Activated CD4-positive, alpha-beta memory T cell treated with anti-CD3 and anti-CD28 coated beads, Interleukin-2, amount 10 ng/mL, durations not matched to agents 7 days and 5 days (primary cell): ENCODE data around the gene PBLD. TPM values are rescaled to one million over a fixed set of nuclear protein-coding genes. Genes with fewer than 3 reads are reported as not detected.
"Not testable (repeated sequence)": the region's sequence is repeated elsewhere in the genome, so short reads cannot be mapped to it uniquely, and the experiment has no call there.

ENCODE experiments used
- CTCF ChIA-PET: fragments of 350-600 bp; sonication (Branson Sonifier 250); formaldehyde crosslinking; loops from one replicate; lab custom pipeline; 2021; ENCODE audit warnings: antibody characterized with exemption, inconsistent platforms; lab: Charles Lee
- POLR2A ChIA-PET: fragments of 350-600 bp; sonication (Branson Sonifier 250); formaldehyde crosslinking; loops from one replicate; lab custom pipeline; 2021; ENCODE audit warnings: antibody characterized with exemption; lab: Charles Lee
- DNase-seq: peaks from one replicate; pipeline ENCODE4 v3.0.0-alpha.2; 2020
- H3K27ac Mint-ChIP-seq: one replicate; pipeline ENCODE4 v1.8.0; 2021; ENCODE audit warnings: mild to moderate bottlenecking, mixed read lengths
- H3K27me3 Mint-ChIP-seq: one replicate; pipeline ENCODE4 v1.8.0; 2021; ENCODE audit warnings: mixed read lengths
- H3K36me3 Mint-ChIP-seq: one replicate; pipeline ENCODE4 v1.8.0; 2021; ENCODE audit warnings: low read depth, mixed read lengths
- H3K4me1 Mint-ChIP-seq: one replicate; pipeline ENCODE4 v1.8.0; 2021; ENCODE audit warnings: mixed read lengths
- H3K4me3 Mint-ChIP-seq: one replicate; pipeline ENCODE4 v1.8.0; 2021; ENCODE audit warnings: mild to moderate bottlenecking, mixed read lengths
- H3K9me3 Mint-ChIP-seq: one replicate; pipeline ENCODE4 v1.8.0; 2021; ENCODE audit warnings: mixed read lengths
- total RNA-seq, 2 experiments: library from RNA; stranded (reverse); gene quantifications; one replicate each; pipeline ENCODE4 v1.2.3, GENCODE V29; 2021

Gene PBLD
- total RNA-seq, 2 experiments from 2014 or later: 1.4 to 2.1 TPM

GRCh38 chr10:68327889-68328786, 4.6 kb downstream of the PBLD start:
- POLR2A ChIA-PET: no interaction called here
- Mint-ChIP-seq H3K36me3 (peaks cover 13% of the 10 kb centered on the region), H3K4me1 (peaks cover 24% of the 10 kb centered on the region), H3K4me3 (no peak overlapping the region), H3K9me3 (no peaks in the 10 kb centered on the region), H3K27me3 (no peaks in the 10 kb centered on the region), H3K27ac (no peak overlapping the region)
- CTCF ChIA-PET: interaction anchor here (0.7 kb wide), 1 partner anchor 80 kb away, joined by 3 read pairs; no protein-coding TSS in a partner anchor
- DNase-seq: no peak

- H3K36me3 Mint-ChIP-seq, H3K4me1 Mint-ChIP-seq, H3K9me3 Mint-ChIP-seq, DNase-seq, H3K27me3 Mint-ChIP-seq, H3K4me3 Mint-ChIP-seq, H3K27ac Mint-ChIP-seq, POLR2A ChIA-PET: not testable (repeated sequence)
- CTCF ChIA-PET: interaction anchor here (0.9 kb wide), 1 partner anchor 112 kb away, joined by 3 read pairs; no protein-coding TSS in a partner anchor
Observed at GRCh38 chr10:68324396-68324795, 8.3 kb downstream of the PBLD start.

GRCh38 chr10:68318331-68319059, 14.2 kb downstream of the PBLD start:
- CTCF ChIA-PET: interaction anchor here (1.2 to 1.8 kb wide), 3 partner anchors 12 to 106 kb away, joined by 3 to 5 read pairs (median 4); no protein-coding TSS in a partner anchor
- Mint-ChIP-seq H3K36me3 (peaks cover 10% of the 10 kb centered on the region), H3K27ac (no peak overlapping the region), H3K9me3 (peaks cover 16% of the 10 kb centered on the region), H3K4me3 (no peak overlapping the region), H3K4me1 (peaks cover 6% of the 10 kb centered on the region), H3K27me3 (no peaks in the 10 kb centered on the region)
- POLR2A ChIA-PET: no interaction called here
- DNase-seq: no peak

DNA sequence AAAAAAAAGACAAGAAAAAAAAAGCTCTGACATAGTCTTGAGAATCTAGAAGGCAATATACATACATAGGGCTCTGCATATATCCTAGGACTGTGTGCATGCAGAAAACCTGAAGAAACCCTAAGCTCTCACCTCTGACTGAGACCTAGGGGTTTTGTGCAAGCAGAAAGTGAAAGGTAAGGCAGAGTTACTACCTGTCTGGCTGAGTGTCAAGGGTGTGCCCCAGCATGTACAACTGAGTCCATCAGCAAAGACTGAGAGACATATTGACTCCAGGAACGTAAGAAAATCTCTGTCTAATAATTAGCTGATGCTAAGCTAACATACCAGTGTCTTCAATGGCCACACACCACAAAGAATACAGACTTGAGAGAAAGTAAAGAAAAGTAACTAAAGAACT, 17.1 kb downstream of the PBLD start:
- ChIA-PET CTCF (interaction anchor here (3.0 kb wide), 1 partner anchor 13 kb away, joined by 20 read pairs; no protein-coding TSS in a partner anchor), POLR2A (interaction anchor here (4.6 kb wide), 1 partner anchor 17 kb away, joined by 21 read pairs; the partner anchor contains the start of genes HNRNPH3 and PBLD)
- Mint-ChIP-seq H3K27me3 (no peaks in the 10 kb centered on the region), H3K27ac (no peak overlapping the region), H3K4me1 (peaks cover 6% of the 10 kb centered on the region), H3K4me3 (no peak overlapping the region), H3K36me3 (peaks cover 10% of the 10 kb centered on the region), H3K9me3 (peaks cover 16% of the 10 kb centered on the region)
- DNase-seq: no peak

- POLR2A ChIA-PET: interaction anchor here (4.6 kb wide), 1 partner anchor 18 kb away, joined by 21 read pairs; the partner anchor contains the start of genes HNRNPH3 and PBLD
- H3K4me1 Mint-ChIP-seq, H3K27ac Mint-ChIP-seq, H3K4me3 Mint-ChIP-seq, H3K27me3 Mint-ChIP-seq, DNase-seq: not testable (repeated sequence)
- CTCF ChIA-PET: interaction anchor here (3.0 kb wide), 1 partner anchor 13 kb away, joined by 20 read pairs; no protein-coding TSS in a partner anchor
- H3K9me3 Mint-ChIP-seq: peaks cover 16% of the 10 kb centered on the region
- peaks cover 10% of the 10 kb centered on the region for H3K36me3 Mint-ChIP-seq
Observed at GRCh38 chr10:68314930-68315329, 17.8 kb downstream of the PBLD start.

GRCh38 chr10:68310531-68310930, 22.2 kb downstream of the PBLD start:
- ChIA-PET CTCF (no interaction called here), POLR2A (no interaction called here)
- H3K36me3 Mint-ChIP-seq: no peaks in the 10 kb centered on the region
- DNase-seq: no peak
- no peak overlapping the region for H3K27ac Mint-ChIP-seq
- H3K9me3 Mint-ChIP-seq: no peaks in the 10 kb centered on the region
- H3K27me3 Mint-ChIP-seq: no peaks in the 10 kb centered on the region
- peaks cover 6% of the 10 kb centered on the region for H3K4me1 Mint-ChIP-seq
- no peak overlapping the region for H3K4me3 Mint-ChIP-seq

GRCh38 chr10:68305854-68306253, 26.9 kb downstream of the PBLD start:
- DNase-seq: no peak
- CTCF ChIA-PET: no interaction called here
- H3K4me1 Mint-ChIP-seq: no peaks in the 10 kb centered on the region
- no peaks in the 10 kb centered on the region for H3K27me3 Mint-ChIP-seq
- POLR2A ChIA-PET: interaction anchor here (1.1 kb wide), 1 partner anchor 26 kb away, joined by 3 read pairs; the partner anchor contains the start of gene HNRNPH3
- no peaks in the 10 kb centered on the region for H3K9me3 Mint-ChIP-seq
- H3K36me3 Mint-ChIP-seq: no peaks in the 10 kb centered on the region
- H3K4me3 Mint-ChIP-seq: no peak overlapping the region
- H3K27ac Mint-ChIP-seq: no peak overlapping the region

GRCh38 chr10:68303849-68304412, 28.8 kb downstream of the PBLD start:
- no peaks in the 10 kb centered on the region for H3K9me3 Mint-ChIP-seq
- no peak overlapping the region for H3K4me3 Mint-ChIP-seq
- no peaks in the 10 kb centered on the region for H3K4me1 Mint-ChIP-seq
- no peak overlapping the region for H3K27ac Mint-ChIP-seq
- CTCF ChIA-PET: interaction anchor here (1.1 to 4.9 kb wide), 4 partner anchors 10 to 515 kb away, joined by 4 to 44 read pairs (median 14); no protein-coding TSS in a partner anchor
- H3K27me3 Mint-ChIP-seq: no peaks in the 10 kb centered on the region
- POLR2A ChIA-PET: interaction anchor here (1.0 kb wide), 1 partner anchor 55 kb away, joined by 3 read pairs; no protein-coding TSS in a partner anchor
- DNase-seq: no peak
- no peaks in the 10 kb centered on the region for H3K36me3 Mint-ChIP-seq

DNA sequence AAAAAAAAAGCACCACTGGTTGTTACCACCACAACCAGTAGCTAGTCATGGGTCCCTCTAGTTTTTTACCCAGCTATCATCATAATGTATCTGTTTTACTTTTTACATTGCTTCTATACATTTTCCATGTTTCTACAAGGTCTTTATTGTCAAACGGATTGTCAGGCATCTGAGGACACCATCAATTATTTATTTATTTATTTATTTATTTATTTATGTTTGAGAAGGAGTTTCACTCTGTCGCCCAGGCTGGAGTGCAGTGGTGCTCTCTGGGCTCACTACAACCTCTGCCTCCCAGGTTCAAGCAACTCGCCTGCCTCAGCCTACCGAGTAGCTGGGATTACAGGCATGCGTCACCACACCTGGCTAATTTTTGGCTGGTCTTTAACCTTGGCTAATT, 29.9 kb downstream of the PBLD start:
- Mint-ChIP-seq H3K4me1 (no peaks in the 10 kb centered on the region), H3K4me3 (no peak overlapping the region), H3K36me3 (no peaks in the 10 kb centered on the region), H3K9me3 (no peaks in the 10 kb centered on the region), H3K27me3 (no peaks in the 10 kb centered on the region), H3K27ac (no peak overlapping the region)
- ChIA-PET POLR2A (no interaction called here), CTCF (interaction anchor here (0.7 to 4.9 kb wide), 16 partner anchors 11 to 550 kb away, joined by 3 to 44 read pairs (median 4); partner anchors contain the start of genes ATOH7 and PBLD)
- DNase-seq: no peak

DNA sequence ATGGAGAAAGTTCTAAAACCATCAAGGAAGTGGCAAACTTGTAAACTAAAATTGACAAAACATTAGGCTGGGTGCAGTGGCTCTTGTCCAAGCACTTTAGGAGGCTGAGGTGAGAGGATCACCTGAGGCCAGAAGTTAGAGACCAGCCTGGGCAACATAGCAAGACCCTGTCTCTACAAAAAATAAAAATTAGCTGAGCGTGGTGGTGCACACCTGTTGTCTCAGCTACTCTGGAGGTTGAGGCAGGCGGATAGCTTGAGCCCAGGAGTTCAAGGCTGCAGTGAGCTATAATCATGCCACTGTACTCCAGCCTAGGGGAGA, 30.3 kb downstream of the PBLD start:
- DNase-seq: no peak
- Mint-ChIP-seq H3K27me3 (no peaks in the 10 kb centered on the region), H3K9me3 (no peaks in the 10 kb centered on the region), H3K27ac (no peak overlapping the region), H3K4me1 (no peaks in the 10 kb centered on the region), H3K36me3 (no peaks in the 10 kb centered on the region), H3K4me3 (no peak overlapping the region)
- POLR2A ChIA-PET: no interaction called here
- CTCF ChIA-PET: interaction anchor here (0.7 to 4.9 kb wide), 19 partner anchors 11 to 549 kb away, joined by 3 to 44 read pairs (median 6); partner anchors contain the start of genes ATOH7 and PBLD

GRCh38 chr10:68301790-68302502, 30.8 kb downstream of the PBLD start:
- Mint-ChIP-seq H3K9me3 (no peaks in the 10 kb centered on the region), H3K27ac (no peak overlapping the region), H3K27me3 (no peaks in the 10 kb centered on the region), H3K4me1 (no peaks in the 10 kb centered on the region), H3K4me3 (no peak overlapping the region), H3K36me3 (no peaks in the 10 kb centered on the region)
- no peak for DNase-seq
- CTCF ChIA-PET: interaction anchor here (0.6 to 4.9 kb wide), 19 partner anchors 11 to 520 kb away, joined by 3 to 44 read pairs (median 5); partner anchors contain the start of genes ATOH7 and PBLD
- POLR2A ChIA-PET: no interaction called here

DNA sequence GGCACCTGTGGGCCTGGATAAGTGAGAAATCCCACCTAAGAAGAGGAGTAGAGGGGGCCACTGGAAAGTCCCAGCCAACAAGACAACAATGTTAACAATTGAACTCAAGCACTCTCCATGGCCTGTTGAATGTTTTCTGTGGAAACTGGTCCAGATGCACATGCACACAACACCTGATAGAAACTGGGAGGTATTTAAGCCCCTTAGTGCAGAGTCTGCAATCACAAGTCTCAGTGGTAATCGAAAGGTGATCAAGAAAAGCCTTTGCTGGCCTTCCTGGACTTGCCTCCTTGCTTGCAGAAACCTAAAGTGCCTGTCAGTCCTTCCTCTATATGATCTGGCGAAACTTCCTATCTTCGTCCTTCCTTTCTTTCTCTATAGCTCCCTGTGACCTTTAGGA, 31.4 kb downstream of the PBLD start:
- Mint-ChIP-seq H3K4me3 (no peak overlapping the region), H3K27me3 (no peaks in the 10 kb centered on the region), H3K27ac (no peak overlapping the region), H3K4me1 (no peaks in the 10 kb centered on the region), H3K36me3 (no peaks in the 10 kb centered on the region), H3K9me3 (no peaks in the 10 kb centered on the region)
- ChIA-PET CTCF (interaction anchor here (0.6 to 4.9 kb wide), 13 partner anchors 10 to 517 kb away, joined by 3 to 44 read pairs (median 7); partner anchors contain the start of genes ATOH7 and PBLD), POLR2A (no interaction called here)
- no peak for DNase-seq
